ENCODE measurements around the gene USP17L17.
"Not testable (repeated sequence)": the region's sequence is repeated elsewhere in the genome, so short reads cannot be mapped to it uniquely, and the experiment has no call there.

Gene USP17L17, protein sequence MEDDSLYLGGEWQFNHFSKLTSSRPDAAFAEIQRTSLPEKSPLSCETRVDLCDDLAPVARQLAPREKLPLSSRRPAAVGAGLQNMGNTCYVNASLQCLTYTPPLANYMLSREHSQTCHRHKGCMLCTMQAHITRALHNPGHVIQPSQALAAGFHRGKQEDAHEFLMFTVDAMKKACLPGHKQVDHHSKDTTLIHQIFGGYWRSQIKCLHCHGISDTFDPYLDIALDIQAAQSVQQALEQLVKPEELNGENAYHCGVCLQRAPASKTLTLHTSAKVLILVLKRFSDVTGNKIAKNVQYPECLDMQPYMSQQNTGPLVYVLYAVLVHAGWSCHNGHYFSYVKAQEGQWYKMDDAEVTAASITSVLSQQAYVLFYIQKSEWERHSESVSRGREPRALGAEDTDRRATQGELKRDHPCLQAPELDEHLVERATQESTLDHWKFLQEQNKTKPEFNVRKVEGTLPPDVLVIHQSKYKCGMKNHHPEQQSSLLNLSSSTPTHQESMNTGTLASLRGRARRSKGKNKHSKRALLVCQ

DNA sequence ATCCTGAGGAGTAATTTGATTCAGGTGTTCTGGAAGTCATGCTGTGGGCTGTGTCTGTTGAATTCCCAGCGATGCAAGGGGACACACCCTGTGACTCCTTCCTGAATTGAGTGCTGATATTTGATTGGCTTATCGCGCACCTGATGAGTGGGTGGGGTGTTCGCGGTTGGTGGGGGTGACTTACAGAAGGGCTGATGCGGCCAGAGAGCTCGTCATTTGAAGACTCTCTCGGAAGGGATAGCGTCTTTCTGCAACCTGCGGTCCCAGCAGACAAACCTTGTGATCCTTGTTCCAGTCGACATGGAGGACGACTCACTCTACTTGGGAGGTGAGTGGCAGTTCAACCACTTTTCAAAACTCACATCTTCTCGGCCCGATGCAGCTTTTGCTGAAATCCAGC, at the start of gene USP17L17:
Gene USP17L17 (plus strand): TSS at position 301 of the 400 bp plus-strand sequence. CDS start 0 bp downstream, at position 301.
- not testable (repeated sequence) for DNase-seq (ENCODE audit: low spot score)

DNA sequence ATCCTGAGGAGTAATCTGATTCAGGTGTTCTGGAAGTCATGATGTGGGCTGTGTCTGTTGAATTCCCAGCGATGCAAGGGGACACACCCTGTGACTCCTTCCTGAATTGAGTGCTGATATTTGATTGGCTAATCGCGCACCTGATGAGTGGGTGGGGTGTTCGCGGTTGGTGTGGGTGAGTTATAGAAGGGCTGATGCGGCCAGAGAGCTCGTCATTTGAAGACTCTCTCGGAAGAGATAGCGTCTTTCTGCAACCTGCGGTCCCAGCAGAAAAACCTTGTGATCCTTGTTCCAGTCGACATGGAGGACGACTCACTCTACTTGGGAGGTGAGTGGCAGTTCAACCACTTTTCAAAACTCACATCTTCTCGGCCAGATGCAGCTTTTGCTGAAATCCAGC, 33.3 kb upstream of the USP17L17 start, which contains the start of gene USP17L10:
Gene USP17L10 (plus strand): TSS at position 301 of the 400 bp plus-strand sequence. CDS start 0 bp downstream, at position 301.
- DNase-seq (ENCODE audit: low spot score) = not testable (repeated sequence)

DNA sequence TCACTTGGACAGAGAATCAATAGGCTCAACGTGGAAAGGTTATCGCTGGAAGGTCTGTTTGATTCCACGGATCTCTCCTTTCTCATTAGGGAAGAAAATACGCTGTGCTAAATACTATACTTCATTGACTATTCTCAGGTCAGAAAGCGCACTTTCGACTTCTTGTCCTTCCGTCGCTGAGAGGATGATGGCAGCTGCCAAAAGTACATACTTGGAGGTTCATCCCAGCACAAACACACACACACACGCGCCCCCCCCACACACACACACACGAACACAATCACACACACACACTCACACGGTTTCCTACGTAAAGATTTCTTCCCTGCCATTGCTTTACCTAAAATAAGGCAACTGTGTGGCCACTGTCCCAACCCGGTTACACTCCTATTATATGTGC, 29.0 kb upstream of the USP17L17 start:
- not testable (repeated sequence) for DNase-seq (ENCODE audit: low spot score)

DNA sequence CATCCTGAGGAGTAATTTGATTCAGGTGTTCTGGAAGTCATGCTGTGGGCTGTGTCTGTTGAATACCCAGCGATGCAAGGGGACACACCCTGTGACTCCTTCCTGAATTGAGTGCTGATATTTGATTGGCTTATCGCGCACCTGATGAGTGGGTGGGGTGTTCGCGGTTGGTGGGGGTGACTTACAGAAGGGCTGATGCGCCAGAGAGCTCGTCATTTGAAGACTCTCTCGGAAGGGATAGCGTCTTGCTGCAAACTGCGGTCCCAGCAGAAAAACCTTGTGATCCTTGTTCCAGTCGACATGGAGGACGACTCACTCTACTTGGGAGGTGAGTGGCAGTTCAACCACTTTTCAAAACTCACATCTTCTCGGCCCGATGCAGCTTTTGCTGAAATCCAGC, 28.6 kb upstream of the USP17L17 start, which contains the start of gene USP17L11:
Gene USP17L11 (plus strand): TSS at position 301 of the 400 bp plus-strand sequence. CDS start 0 bp downstream, at position 301.
- not testable (repeated sequence) for DNase-seq (ENCODE audit: low spot score)

DNA sequence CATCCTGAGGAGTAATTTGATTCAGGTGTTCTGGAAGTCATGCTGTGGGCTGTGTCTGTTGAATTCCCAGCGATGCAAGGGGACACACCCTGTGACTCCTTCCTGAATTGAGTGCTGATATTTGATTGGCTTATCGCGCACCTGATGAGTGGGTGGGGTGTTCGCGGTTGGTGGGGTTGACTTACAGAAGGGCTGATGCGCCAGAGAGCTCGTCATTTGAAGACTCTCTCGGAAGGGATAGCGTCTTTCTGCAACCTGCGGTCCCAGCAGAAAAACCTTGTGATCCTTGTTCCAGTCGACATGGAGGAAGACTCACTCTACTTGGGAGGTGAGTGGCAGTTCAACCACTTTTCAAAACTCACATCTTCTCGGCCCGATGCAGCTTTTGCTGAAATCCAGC, 23.8 kb upstream of the USP17L17 start, which contains the start of gene USP17L12:
Gene USP17L12 (plus strand): TSS at position 301 of the 400 bp plus-strand sequence. CDS start 0 bp downstream, at position 301.
- DNase-seq (ENCODE audit: low spot score) = not testable (repeated sequence)

DNA sequence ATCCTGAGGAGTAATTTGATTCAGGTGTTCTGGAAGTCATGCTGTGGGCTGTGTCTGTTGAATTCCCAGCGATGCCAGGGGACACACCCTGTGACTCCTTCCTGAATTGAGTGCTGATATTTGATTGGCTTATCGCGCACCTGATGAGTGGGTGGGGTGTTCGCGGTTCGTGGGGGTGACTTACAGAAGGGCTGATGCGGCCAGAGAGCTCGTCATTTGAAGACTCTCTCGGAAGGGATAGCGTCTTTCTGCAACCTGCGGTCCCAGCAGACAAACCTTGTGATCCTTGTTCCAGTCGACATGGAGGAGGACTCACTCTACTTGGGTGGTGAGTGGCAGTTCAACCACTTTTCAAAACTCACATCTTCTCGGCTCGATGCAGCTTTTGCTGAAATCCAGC, 19.1 kb upstream of the USP17L17 start, which contains the start of gene USP17L13:
Gene USP17L13 (plus strand): TSS at position 301 of the 400 bp plus-strand sequence. CDS start 0 bp downstream, at position 301.
- not testable (repeated sequence) for DNase-seq (ENCODE audit: low spot score)

DNA sequence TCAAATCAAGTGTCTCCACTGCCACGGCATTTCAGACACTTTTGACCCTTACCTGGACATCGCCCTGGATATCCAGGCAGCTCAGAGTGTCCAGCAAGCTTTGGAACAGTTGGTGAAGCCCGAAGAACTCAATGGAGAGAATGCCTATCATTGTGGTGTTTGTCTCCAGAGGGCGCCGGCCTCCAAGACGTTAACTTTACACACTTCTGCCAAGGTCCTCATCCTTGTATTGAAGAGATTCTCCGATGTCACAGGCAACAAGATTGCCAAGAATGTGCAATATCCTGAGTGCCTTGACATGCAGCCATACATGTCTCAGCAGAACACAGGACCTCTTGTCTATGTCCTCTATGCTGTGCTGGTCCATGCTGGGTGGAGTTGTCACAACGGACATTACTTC, 13.4 kb upstream of the USP17L17 start:
- not testable (repeated sequence) for DNase-seq (ENCODE audit: low spot score)

DNA sequence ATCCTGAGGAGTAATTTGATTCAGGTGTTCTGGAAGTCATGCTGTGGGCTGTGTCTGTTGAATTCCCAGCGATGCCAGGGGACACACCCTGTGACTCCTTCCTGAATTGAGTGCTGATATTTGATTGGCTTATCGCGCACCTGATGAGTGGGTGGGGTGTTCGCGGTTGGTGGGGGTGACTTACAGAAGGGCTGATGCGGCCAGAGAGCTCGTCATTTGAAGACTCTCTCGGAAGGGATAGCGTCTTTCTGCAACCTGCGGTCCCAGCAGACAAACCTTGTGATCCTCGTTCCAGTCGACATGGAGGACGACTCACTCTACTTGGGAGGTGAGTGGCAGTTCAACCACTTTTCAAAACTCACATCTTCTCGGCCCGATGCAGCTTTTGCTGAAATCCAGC, 9.6 kb upstream of the USP17L17 start, which contains the start of gene USP17L15:
Gene USP17L15 (plus strand): TSS at position 301 of the 400 bp plus-strand sequence. CDS start 0 bp downstream, at position 301.
- not testable (repeated sequence) for DNase-seq (ENCODE audit: low spot score)

DNA sequence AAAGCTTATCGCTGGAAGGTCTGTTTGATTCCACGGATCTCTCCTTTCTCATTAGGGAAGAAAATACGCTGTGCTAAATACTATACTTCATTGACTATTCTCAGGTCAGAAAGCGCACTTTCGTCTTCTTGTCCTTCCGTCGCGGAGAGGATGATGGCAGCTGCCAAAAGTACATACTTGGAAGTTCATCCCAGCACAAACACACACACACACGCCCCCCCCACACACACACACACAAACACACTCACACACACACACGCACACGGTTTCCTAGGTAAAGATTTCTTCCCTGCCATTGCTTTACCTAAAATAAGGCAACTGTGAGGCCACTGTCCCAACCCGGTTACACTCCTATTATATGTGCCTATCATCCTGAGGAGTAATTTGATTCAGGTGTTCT, 5.2 kb upstream of the USP17L17 start:
- not testable (repeated sequence) for DNase-seq (ENCODE audit: low spot score)

DNA sequence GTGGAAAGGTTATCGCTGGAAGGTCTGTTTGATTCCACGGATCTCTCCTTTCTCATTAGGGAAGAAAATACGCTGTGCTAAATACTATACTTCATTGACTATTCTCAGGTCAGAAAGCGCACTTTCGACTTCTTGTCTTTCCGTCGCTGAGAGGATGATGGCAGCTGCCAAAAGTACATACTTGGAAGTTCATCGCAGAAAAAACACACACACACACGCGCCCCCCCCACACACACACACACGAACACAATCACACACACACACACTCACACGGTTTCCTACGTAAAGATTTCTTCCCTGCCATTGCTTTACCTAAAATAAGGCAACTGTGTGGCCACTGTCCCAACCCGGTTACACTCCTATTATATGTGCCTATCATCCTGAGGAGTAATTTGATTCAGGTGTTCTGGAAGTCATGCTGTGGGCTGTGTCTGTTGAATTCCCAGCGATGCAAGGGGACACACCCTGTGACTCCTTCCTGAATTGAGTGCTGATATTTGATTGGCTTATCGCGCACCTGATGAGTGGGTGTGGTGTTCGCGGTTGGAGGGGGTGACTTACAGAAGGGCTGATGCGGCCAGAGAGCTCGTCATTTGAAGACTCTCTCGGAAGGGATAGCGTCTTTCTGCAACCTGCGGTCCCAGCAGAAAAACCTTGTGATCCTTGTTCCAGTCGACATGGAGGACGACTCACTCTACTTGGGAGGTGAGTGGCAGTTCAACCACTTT, 4.4 kb downstream of the USP17L17 start, which contains the start of gene USP17L18:
Gene USP17L18 (plus strand): TSS at position 678 of the 728 bp plus-strand sequence. CDS start 0 bp downstream, at position 678.
- not testable (repeated sequence) for DNase-seq (ENCODE audit: low spot score)

DNA sequence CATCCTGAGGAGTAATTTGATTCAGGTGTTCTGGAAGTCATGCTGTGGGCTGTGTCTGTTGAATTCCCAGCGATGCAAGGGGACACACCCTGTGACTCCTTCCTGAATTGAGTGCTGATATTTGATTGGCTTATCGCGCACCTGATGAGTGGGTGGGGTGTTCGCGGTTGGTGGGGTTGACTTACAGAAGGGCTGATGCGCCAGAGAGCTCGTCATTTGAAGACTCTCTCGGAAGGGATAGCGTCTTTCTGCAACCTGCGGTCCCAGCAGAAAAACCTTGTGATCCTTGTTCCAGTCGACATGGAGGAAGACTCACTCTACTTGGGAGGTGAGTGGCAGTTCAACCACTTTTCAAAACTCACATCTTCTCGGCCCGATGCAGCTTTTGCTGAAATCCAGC, 9.4 kb downstream of the USP17L17 start, which contains the start of gene USP17L19:
Gene USP17L19 (plus strand): TSS at position 301 of the 400 bp plus-strand sequence. CDS start 0 bp downstream, at position 301.
- not testable (repeated sequence) for DNase-seq (ENCODE audit: low spot score)

DNA sequence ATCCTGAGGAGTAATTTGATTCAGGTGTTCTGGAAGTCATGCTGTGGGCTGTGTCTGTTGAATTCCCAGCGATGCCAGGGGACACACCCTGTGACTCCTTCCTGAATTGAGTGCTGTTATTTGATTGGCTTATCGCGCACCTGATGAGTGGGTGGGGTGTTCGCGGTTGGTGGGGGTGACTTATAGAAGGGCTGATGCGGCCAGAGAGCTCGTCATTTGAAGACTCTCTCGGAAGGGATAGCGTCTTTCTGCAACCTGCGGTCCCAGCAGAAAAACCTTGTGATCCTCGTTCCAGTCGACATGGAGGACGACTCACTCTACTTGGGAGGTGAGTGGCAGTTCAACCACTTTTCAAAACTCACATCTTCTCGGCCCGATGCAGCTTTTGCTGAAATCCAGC, 14.1 kb downstream of the USP17L17 start, which contains the start of gene USP17L20:
Gene USP17L20 (plus strand): TSS at position 301 of the 400 bp plus-strand sequence. CDS start 0 bp downstream, at position 301.
- not testable (repeated sequence) for DNase-seq (ENCODE audit: low spot score)

DNA sequence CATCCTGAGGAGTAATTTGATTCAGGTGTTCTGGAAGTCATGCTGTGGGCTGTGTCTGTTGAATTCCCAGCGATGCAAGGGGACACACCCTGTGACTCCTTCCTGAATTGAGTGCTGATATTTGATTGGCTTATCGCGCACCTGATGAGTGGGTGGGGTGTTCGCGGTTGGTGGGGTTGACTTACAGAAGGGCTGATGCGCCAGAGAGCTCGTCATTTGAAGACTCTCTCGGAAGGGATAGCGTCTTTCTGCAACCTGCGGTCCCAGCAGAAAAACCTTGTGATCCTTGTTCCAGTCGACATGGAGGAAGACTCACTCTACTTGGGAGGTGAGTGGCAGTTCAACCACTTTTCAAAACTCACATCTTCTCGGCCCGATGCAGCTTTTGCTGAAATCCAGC, 18.9 kb downstream of the USP17L17 start, which contains the start of gene USP17L21:
Gene USP17L21 (plus strand): TSS at position 301 of the 400 bp plus-strand sequence. CDS start 0 bp downstream, at position 301.
- DNase-seq (ENCODE audit: low spot score) = not testable (repeated sequence)

DNA sequence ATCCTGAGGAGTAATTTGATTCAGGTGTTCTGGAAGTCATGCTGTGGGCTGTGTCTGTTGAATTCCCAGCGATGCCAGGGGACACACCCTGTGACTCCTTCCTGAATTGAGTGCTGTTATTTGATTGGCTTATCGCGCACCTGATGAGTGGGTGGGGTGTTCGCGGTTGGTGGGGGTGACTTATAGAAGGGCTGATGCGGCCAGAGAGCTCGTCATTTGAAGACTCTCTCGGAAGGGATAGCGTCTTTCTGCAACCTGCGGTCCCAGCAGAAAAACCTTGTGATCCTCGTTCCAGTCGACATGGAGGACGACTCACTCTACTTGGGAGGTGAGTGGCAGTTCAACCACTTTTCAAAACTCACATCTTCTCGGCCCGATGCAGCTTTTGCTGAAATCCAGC, 23.6 kb downstream of the USP17L17 start, which contains the start of gene USP17L22:
Gene USP17L22 (plus strand): TSS at position 301 of the 400 bp plus-strand sequence. CDS start 0 bp downstream, at position 301.
- DNase-seq (ENCODE audit: low spot score) = not testable (repeated sequence)

DNA sequence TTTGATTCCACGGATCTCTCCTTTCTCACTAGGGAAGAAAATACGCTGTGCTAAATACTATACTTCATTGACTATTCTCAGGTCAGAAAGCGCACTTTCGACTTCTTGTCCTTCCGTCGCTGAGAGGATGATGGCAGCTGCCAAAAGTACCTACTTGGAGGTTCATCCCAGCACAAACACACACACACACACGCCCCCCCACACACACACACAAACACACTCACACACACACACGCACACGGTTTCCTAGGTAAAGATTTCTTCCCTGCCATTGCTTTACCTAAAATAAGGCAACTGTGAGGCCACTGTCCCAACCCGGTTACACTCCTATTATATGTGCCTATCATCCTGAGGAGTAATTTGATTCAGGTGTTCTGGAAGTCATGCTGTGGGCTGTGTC, 28.0 kb downstream of the USP17L17 start:
- DNase-seq (ENCODE audit: low spot score) = not testable (repeated sequence)

All from AG20443 (cell line).